ENCODE results near the gene ELMOD3.

ELMOD3 gene

GRCh38 chr2:85398426-85399182, 44.0 kb downstream of the ELMOD3 start:
- no peak for DNase-seq (ENCODE audit: low read depth)
- no peak overlapping the region for H3K4me3 ChIP-seq (ENCODE audit: low read length)
- no peak for TF ChIP-seq CTCF (conservative IDR thresholded peaks at IDR 0.05; ENCODE audit: low read depth, low read length)

DNA sequence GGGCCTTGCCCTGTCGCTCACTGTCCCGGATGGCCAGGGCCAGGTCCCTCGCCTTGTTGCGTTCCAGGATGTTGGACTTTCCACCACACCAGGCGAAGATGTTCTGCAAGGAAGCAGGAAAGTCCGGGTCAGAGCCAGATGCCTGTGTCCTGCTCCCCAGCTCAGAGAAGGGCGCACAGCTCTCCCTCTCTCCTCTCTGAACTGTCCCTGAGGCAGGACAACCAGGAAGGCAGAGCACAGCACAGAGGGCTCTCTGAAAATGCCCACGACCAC, 44.5 kb downstream of the ELMOD3 start:
- no peak for TF ChIP-seq CTCF (conservative IDR thresholded peaks at IDR 0.05; ENCODE audit: low read depth, low read length)
- no peak for DNase-seq (ENCODE audit: low read depth)
- no peak overlapping the region for H3K4me3 ChIP-seq (ENCODE audit: low read length)

DNA sequence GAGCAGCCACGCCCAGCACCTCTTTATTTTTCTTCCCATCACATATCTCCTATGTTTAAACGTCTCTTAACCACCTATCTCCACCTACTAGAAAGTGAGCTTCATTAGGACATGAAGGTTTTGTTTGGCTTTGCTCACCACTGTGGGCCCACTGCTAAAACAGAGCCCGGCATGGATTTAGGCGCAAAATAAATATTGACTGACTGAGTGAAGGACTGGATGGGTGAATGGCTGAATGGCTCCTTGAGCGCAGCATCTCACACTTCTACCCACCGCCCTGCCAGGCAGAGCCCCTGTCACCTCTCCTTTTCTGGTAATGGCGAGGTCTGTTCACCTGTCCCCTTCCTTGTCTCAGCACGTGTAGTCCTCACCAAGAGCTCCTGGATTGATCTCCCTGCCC, 45.5 kb downstream of the ELMOD3 start:
- TF ChIP-seq CTCF (conservative IDR thresholded peaks at IDR 0.05; ENCODE audit: low read depth, low read length) = no peak
- H3K4me3 ChIP-seq (ENCODE audit: low read length) = no peak overlapping the region
- no peak for DNase-seq (ENCODE audit: low read depth)

DNA sequence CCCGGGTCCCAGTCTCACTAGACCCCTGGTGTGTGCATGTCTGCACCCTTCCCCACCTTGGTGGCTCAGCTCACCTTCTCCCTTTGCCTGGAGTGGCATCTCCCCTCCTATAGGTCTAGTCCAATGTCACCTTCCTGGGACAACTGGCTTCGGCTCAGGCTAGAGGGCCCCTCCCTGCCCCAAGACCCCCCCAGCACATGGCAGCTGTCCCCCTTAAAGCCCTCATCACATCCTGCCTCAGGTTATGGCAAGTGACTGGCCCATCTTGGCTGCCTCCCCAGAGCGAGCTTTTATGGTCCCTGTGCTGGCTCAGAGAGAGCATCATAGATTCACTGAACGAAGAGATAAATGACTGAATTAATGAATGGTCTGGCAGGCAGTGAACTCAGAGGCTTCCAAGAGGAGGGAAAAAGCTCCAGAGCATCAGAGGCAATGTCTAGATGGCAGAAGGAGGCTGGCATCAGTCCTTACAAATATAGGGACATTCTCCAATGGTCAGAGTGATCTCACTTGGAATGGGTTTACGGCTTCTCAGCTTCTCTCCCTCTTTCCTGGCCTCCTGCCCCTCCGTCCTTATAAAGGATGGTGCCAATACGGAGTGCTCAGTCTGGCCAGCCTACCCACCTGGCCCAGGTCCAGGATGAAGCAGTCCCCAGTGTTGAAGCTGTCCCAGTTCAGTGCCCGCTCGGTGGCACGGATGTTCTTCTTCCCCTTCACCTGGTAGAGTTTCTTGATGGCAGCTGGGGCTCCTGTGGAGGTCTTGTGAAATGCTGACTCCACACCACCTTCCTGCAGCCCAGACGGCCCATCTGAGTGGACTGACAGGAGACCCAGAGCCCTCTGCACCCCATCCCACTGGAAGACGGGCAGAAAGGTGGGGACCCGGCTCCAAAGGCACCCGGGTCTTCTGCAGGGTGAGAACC, 46.2 kb downstream of the ELMOD3 start:
- H3K4me3 ChIP-seq (ENCODE audit: low read length) = no peak overlapping the region
- DNase-seq (ENCODE audit: low read depth) = no peak
- TF ChIP-seq CTCF (conservative IDR thresholded peaks at IDR 0.05; ENCODE audit: low read depth, low read length) = no peak

DNA sequence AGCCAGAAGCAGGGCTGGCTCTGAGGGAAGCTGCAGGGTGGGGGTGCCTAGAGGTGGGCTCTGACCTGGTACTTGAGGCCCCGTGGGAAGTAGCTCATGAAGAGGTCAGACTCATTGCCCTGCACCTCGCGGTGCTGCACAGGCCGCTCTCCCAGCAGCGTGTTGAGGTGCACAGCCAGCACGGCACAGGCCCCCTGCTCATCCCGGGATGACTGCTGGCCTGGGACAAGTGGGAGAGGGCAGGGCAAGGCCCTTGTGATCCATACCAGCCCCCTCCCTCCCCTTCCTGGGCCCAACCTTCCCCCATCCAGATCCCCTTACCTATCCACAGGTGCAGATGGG, 46.9 kb downstream of the ELMOD3 start:
- H3K4me3 ChIP-seq (ENCODE audit: low read length) = no peak overlapping the region
- no peak for DNase-seq (ENCODE audit: low read depth)
- no peak for TF ChIP-seq CTCF (conservative IDR thresholded peaks at IDR 0.05; ENCODE audit: low read depth, low read length)

GRCh38 chr2:85401844-85402243, 47.3 kb downstream of the ELMOD3 start:
- no peak overlapping the region for H3K4me3 ChIP-seq (ENCODE audit: low read length)
- TF ChIP-seq CTCF (conservative IDR thresholded peaks at IDR 0.05; ENCODE audit: low read depth, low read length) = no peak
- no peak for DNase-seq (ENCODE audit: low read depth)

Measured in retinal pigment epithelial cell (primary cell).